Esophagus muscularis mucosa (tissue), 4 donors: ENCODE results near the gene ATP6V1B1.

Source experiments
- CTCF ChIP-seq, 3 experiments: fragments of 200-600 bp in 2 of 3; fragments of 450-650 bp in 1 of 3; sonication (generic) in 2 of 3; IDR thresholded peaks; one replicate each; pipeline ENCODE4 v1.5.1; 2017 to 2019; ENCODE audit warnings: antibody characterized with exemption in 3 of 3, mild to moderate bottlenecking in 2 of 3, moderate library complexity in 1 of 3
- EP300 ChIP-seq: sonication (generic); formaldehyde crosslinking; IDR thresholded peaks from one replicate; pipeline ENCODE4 v1.6.1; 2017; ENCODE audit warnings: antibody characterized with exemption
- POLR2A ChIP-seq: fragments of 450-650 bp; IDR thresholded peaks from one replicate; pipeline ENCODE4 v1.6.1; 2017; ENCODE audit warnings: antibody characterized with exemption, moderate library complexity, mild to moderate bottlenecking, low read depth
- POLR2AphosphoS5 ChIP-seq, 2 donors: sonication (generic); formaldehyde crosslinking; IDR thresholded peaks; one replicate each; pipeline ENCODE4 v1.6.1; 2017; ENCODE audit warnings: antibody characterized with exemption in 2 of 2

GRCh38 chr2:70954886-70955285 is 19.2 kb downstream of the ATP6V1B1 start:
- TF ChIP-seq CTCF (IDR thresholded peaks at IDR 0.05) (no peak), POLR2A (no peak), POLR2AphosphoS5 (IDR thresholded peaks at IDR 0.05) (no peak), EP300 (no peak)
